Activated B cell treated with CpG ODN at 0.5 μM for 24 hours (primary cell): ENCODE data around the gene PKHD1. TPM values are rescaled to one million over a fixed set of nuclear protein-coding genes. Genes with fewer than 3 reads are reported as not detected.

Experiments
- ATAC-seq: fragments of 200-7000 bp; cut with Tn5 transposase; one replicate; pipeline ENCODE4 v1.10.0; 2021; ENCODE audit warnings: low read depth, mild to moderate bottlenecking, moderate library complexity
- CTCF ChIA-PET: fragments of 350-600 bp; sonication (Branson Sonifier 250); formaldehyde crosslinking; loops from one replicate; lab custom pipeline; 2021; ENCODE audit warnings: antibody characterized with exemption; lab: Charles Lee
- POLR2A ChIA-PET: fragments of 350-600 bp; sonication (Branson Sonifier 250); formaldehyde crosslinking; loops from one replicate; lab custom pipeline; 2021; ENCODE audit warnings: antibody characterized with exemption; lab: Charles Lee
- DNase-seq: peaks from one replicate; pipeline ENCODE4 v3.0.0; 2022
- H3K27ac Mint-ChIP-seq: one replicate; pipeline ENCODE4 v1.8.0; 2020; ENCODE audit warnings: mixed read lengths
- H3K27me3 Mint-ChIP-seq: one replicate; pipeline ENCODE4 v1.8.0; 2021; ENCODE audit warnings: mixed read lengths
- H3K36me3 Mint-ChIP-seq: one replicate; pipeline ENCODE4 v1.8.0; 2021; ENCODE audit warnings: low read depth, mixed read lengths
- H3K4me1 Mint-ChIP-seq: one replicate; pipeline ENCODE4 v1.8.0; 2021; ENCODE audit warnings: mixed read lengths
- H3K4me3 Mint-ChIP-seq: one replicate; pipeline ENCODE4 v1.8.0; 2020; ENCODE audit warnings: mild to moderate bottlenecking, mixed read lengths
- H3K9me3 Mint-ChIP-seq: one replicate; pipeline ENCODE4 v1.8.0; 2020; ENCODE audit warnings: mixed read lengths
- intact Hi-C: fragments of 100-400 bp; cut with micrococcal nuclease; formaldehyde crosslinking; loops from one replicate; pipeline ENCODE4 v1.15.1; 2024
- total RNA-seq: library from RNA; stranded (reverse); gene quantifications from 2 replicates; pipeline ENCODE4 v1.2.3, GENCODE V29; 2022
- TF ChIP-seq, protein P1 (sequence below): fragments of 200-600 bp; IDR thresholded peaks from one replicate; pipeline ENCODE4 v1.8.0; 2022; ENCODE audit warnings: antibody characterized with exemption, mild to moderate bottlenecking

PKHD1 gene
- total RNA-seq, 1 donor from 2014 or later, result not detected

DNA sequence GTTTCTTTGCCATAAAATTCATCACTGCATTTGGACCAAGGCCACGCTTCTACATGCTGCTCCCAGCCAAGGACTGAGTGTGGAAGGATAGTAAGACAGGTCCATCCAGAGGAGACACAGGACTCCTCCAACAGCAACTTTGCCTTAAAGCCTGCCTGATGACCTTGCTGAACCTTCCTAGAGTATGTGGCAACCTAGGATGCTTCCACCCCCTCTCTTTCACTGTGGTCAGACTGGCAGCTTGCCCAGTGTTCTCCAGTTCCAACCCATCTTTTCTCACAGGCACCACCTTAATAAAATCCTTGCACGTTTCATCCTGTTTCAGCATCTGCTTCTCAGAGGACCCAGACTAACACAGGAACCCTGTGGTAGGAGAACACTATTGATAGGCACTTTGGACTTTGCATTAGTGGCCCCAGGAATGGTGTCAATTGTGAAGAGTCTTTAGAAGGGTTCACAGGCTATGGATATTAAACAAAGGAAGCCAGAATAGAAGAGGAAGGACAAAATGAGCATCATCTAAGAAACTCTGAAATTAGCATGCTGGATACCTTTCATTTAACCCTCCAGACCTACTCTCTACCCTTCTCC, 2.4 kb upstream of the PKHD1 start:
- no peak overlapping the region for H3K4me3 Mint-ChIP-seq
- intact Hi-C loops, result no loop called here
- TF ChIP-seq, protein P1, sequence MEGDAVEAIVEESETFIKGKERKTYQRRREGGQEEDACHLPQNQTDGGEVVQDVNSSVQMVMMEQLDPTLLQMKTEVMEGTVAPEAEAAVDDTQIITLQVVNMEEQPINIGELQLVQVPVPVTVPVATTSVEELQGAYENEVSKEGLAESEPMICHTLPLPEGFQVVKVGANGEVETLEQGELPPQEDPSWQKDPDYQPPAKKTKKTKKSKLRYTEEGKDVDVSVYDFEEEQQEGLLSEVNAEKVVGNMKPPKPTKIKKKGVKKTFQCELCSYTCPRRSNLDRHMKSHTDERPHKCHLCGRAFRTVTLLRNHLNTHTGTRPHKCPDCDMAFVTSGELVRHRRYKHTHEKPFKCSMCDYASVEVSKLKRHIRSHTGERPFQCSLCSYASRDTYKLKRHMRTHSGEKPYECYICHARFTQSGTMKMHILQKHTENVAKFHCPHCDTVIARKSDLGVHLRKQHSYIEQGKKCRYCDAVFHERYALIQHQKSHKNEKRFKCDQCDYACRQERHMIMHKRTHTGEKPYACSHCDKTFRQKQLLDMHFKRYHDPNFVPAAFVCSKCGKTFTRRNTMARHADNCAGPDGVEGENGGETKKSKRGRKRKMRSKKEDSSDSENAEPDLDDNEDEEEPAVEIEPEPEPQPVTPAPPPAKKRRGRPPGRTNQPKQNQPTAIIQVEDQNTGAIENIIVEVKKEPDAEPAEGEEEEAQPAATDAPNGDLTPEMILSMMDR, result no peak
- H3K9me3 Mint-ChIP-seq, result no peaks in the 10 kb centered on the region
- DNase-seq (no peak), ATAC-seq (no peak)
- H3K36me3 Mint-ChIP-seq, result no peaks in the 10 kb centered on the region
- ChIA-PET CTCF (no interaction called here), POLR2A (interaction anchor here (0.6 kb wide), 1 partner anchor 25 kb away, joined by 3 read pairs; no protein-coding TSS in a partner anchor)
- H3K27me3 Mint-ChIP-seq, result peaks cover 5% of the 10 kb centered on the region
- H3K27ac Mint-ChIP-seq, result no peak overlapping the region
- H3K4me1 Mint-ChIP-seq, result no peaks in the 10 kb centered on the region

- ATAC-seq, result no peak
- no peaks in the 10 kb centered on the region for H3K4me1 Mint-ChIP-seq
- H3K4me3 Mint-ChIP-seq, result no peak overlapping the region
- no peaks in the 10 kb centered on the region for H3K9me3 Mint-ChIP-seq
- peaks cover 5% of the 10 kb centered on the region for H3K27me3 Mint-ChIP-seq
- no peak for DNase-seq
- CTCF ChIA-PET, result no interaction called here
- H3K27ac Mint-ChIP-seq, result no peak overlapping the region
- TF ChIP-seq, protein P1, result no peak
- intact Hi-C loops, result loop anchor here (1.0 kb wide), 1 partner anchor 177 kb away; no protein-coding TSS in a partner anchor
- H3K36me3 Mint-ChIP-seq, result no peaks in the 10 kb centered on the region
- POLR2A ChIA-PET, result no interaction called here
These were observed 672 bp downstream of the PKHD1 start for GRCh38 chr6:52086741-52087140.

DNA sequence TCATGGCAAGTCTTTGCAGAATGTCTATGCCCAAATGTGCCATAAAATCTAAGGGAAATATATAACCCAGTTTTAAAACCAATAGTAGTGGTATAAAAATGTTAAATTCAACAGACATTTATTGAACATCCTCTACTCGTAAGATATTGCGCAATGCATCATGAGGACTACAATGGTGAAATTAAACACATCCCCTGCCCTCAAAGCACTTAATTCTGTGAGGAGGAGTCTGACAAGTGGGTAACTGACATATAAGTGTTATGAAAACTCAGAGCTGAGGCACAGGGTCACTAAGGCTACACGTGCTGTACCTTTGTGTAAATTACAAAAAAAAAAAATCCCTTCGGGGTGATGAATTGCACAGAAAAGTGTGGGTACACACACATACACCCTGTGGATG, 6.2 kb downstream of the PKHD1 start:
- no peaks in the 10 kb centered on the region for H3K36me3 Mint-ChIP-seq
- CTCF ChIA-PET, result no interaction called here
- TF ChIP-seq, protein P1, result no peak
- peaks cover 4% of the 10 kb centered on the region for H3K27me3 Mint-ChIP-seq
- no peak for ATAC-seq
- H3K9me3 Mint-ChIP-seq, result no peaks in the 10 kb centered on the region
- POLR2A ChIA-PET, result no interaction called here
- DNase-seq, result no peak
- H3K4me3 Mint-ChIP-seq, result no peak overlapping the region
- no peak overlapping the region for H3K27ac Mint-ChIP-seq
- no peaks in the 10 kb centered on the region for H3K4me1 Mint-ChIP-seq
- intact Hi-C loops, result no loop called here

- no peaks in the 10 kb centered on the region for H3K4me1 Mint-ChIP-seq
- POLR2A ChIA-PET, result no interaction called here
- ATAC-seq (no peak), DNase-seq (no peak)
- CTCF ChIA-PET, result no interaction called here
- peaks cover 3% of the 10 kb centered on the region for H3K27me3 Mint-ChIP-seq
- no peaks in the 10 kb centered on the region for H3K36me3 Mint-ChIP-seq
- no peaks in the 10 kb centered on the region for H3K9me3 Mint-ChIP-seq
- intact Hi-C loops, result no loop called here
- H3K4me3 Mint-ChIP-seq, result no peak overlapping the region
- H3K27ac Mint-ChIP-seq, result no peak overlapping the region
- TF ChIP-seq, protein P1, result no peak
These were observed 9.3 kb downstream of the PKHD1 start for GRCh38 chr6:52077961-52078625.

GRCh38 chr6:52077180-52077884, 10.1 kb downstream of the PKHD1 start:
- CTCF ChIA-PET, result no interaction called here
- Mint-ChIP-seq H3K9me3 (no peaks in the 10 kb centered on the region), H3K4me1 (no peaks in the 10 kb centered on the region), H3K27ac (no peak overlapping the region), H3K27me3 (peaks cover 3% of the 10 kb centered on the region), H3K36me3 (no peaks in the 10 kb centered on the region), H3K4me3 (no peak overlapping the region)
- DNase-seq, result no peak
- intact Hi-C loops, result no loop called here
- TF ChIP-seq, protein P1, result no peak
- no peak for ATAC-seq
- POLR2A ChIA-PET, result no interaction called here
